Mesodermal cell (in vitro differentiated cells): ENCODE results near the gene NLRP3.
"Not testable (repeated sequence)": the region's sequence is repeated elsewhere in the genome, so short reads cannot be mapped to it uniquely, and the experiment has no call there.

Experiments used
- H3K27ac ChIP-seq: 2 replicates; pipeline ENCODE4 v1.7.0; 2013; ENCODE audit warnings: mild to moderate bottlenecking, low read depth, low read length, moderate library complexity; ENCODE audit not compliant: severe bottlenecking
- H3K36me3 ChIP-seq: 2 replicates; pipeline ENCODE4 v1.7.1; 2013; ENCODE audit warnings: mild to moderate bottlenecking, low read length, moderate library complexity; ENCODE audit not compliant: control insufficient read depth, insufficient read depth
- H3K4me1 ChIP-seq: one replicate; pipeline ENCODE4 v1.7.1; 2013; ENCODE audit warnings: mild to moderate bottlenecking, low read length; ENCODE audit not compliant: insufficient read depth, control insufficient read depth, poor library complexity, severe bottlenecking
- H3K4me3 ChIP-seq: 2 replicates; pipeline ENCODE4 v1.7.0; 2013; ENCODE audit warnings: low read length, control low read depth, mild to moderate bottlenecking; ENCODE audit not compliant: insufficient read depth, poor library complexity, severe bottlenecking; ENCODE audit errors: extremely low read depth
- H3K9me3 ChIP-seq: 2 replicates; pipeline ENCODE4 v1.7.1; 2013; ENCODE audit warnings: mild to moderate bottlenecking, low read length, moderate library complexity; ENCODE audit not compliant: control insufficient read depth
- WGBS, 2 experiments: methylation state at CpG; one replicate each; pipeline ENCODE4 v1.1.5; 2013; ENCODE audit warnings: missing lambda C conversion rate in 2 of 2; ENCODE audit not compliant: insufficient coverage in 2 of 2; 5-methylcytosine and 5-hydroxymethylcytosine counted together

NLRP3 gene

GRCh38 chr1:247453245-247453644 lies 37.3 kb downstream of the NLRP3 start:
- H3K9me3 ChIP-seq: no peaks in the 10 kb centered on the region
- H3K36me3 ChIP-seq: no peaks in the 10 kb centered on the region
- 22 to 50% methylated on average over 2 to 3 of the region's 4 CpGs for WGBS, 2 experiments
- no peak overlapping the region for H3K27ac ChIP-seq
- no peak overlapping the region for H3K4me3 ChIP-seq
- no peaks in the 10 kb centered on the region for H3K4me1 ChIP-seq

- Histone ChIP-seq H3K4me1 (no peaks in the 10 kb centered on the region), H3K36me3 (no peaks in the 10 kb centered on the region), H3K9me3 (no peaks in the 10 kb centered on the region), H3K4me3 (no peak overlapping the region), H3K27ac (no peak overlapping the region)
- 82 to 93% methylated on average over 8 to 11 of the region's 11 CpGs for WGBS, 2 experiments
Observed at GRCh38 chr1:247453997-247454396, 38.0 kb downstream of the NLRP3 start.

- Histone ChIP-seq H3K4me3 (no peak overlapping the region), H3K4me1 (no peaks in the 10 kb centered on the region), H3K36me3 (no peaks in the 10 kb centered on the region), H3K27ac (no peak overlapping the region), H3K9me3 (no peaks in the 10 kb centered on the region)
- WGBS, 2 experiments: no CpG with 5 or more reads among the region's 4 CpGs
Observed at GRCh38 chr1:247456021-247456420, 40.0 kb downstream of the NLRP3 start.

- WGBS, 2 experiments: 91 to 94% methylated on average over 13 to 15 of the region's 16 CpGs
- H3K9me3 ChIP-seq: no peaks in the 10 kb centered on the region
- no peaks in the 10 kb centered on the region for H3K36me3 ChIP-seq
- no peaks in the 10 kb centered on the region for H3K4me1 ChIP-seq
- no peak overlapping the region for H3K4me3 ChIP-seq
- no peak overlapping the region for H3K27ac ChIP-seq
Observed at GRCh38 chr1:247456914-247457639, 41.1 kb downstream of the NLRP3 start.

GRCh38 chr1:247459507-247459906 lies 43.5 kb downstream of the NLRP3 start:
- 76 to 84% methylated on average over 4 to 5 of the region's 7 CpGs for WGBS, 2 experiments
- Histone ChIP-seq H3K4me3 (no peak overlapping the region), H3K27ac (no peak overlapping the region), H3K4me1 (no peaks in the 10 kb centered on the region), H3K9me3 (peaks cover 7% of the 10 kb centered on the region), H3K36me3 (no peaks in the 10 kb centered on the region)

GRCh38 chr1:247465796-247466195 lies 49.8 kb downstream of the NLRP3 start:
- Histone ChIP-seq H3K9me3 (peaks cover 7% of the 10 kb centered on the region), H3K36me3 (no peaks in the 10 kb centered on the region), H3K27ac (no peak overlapping the region), H3K4me3 (no peak overlapping the region), H3K4me1 (no peaks in the 10 kb centered on the region)
- WGBS, 2 experiments: 72 to 94% methylated on average over 4 to 6 of the region's 6 CpGs

- H3K4me1 ChIP-seq: no peaks in the 10 kb centered on the region
- no peak overlapping the region for H3K4me3 ChIP-seq
- H3K27ac ChIP-seq: no peak overlapping the region
- no peaks in the 10 kb centered on the region for H3K36me3 ChIP-seq
- peaks cover 7% of the 10 kb centered on the region for H3K9me3 ChIP-seq
- WGBS, 2 experiments: no CpG with 5 or more reads among the region's 2 CpGs
Observed at GRCh38 chr1:247467129-247467528, 51.2 kb downstream of the NLRP3 start.

- Histone ChIP-seq H3K27ac (no peak overlapping the region), H3K4me3 (no peak overlapping the region), H3K36me3 (no peaks in the 10 kb centered on the region), H3K4me1 (no peaks in the 10 kb centered on the region), H3K9me3 (no peaks in the 10 kb centered on the region)
- WGBS, 2 experiments: 80 to 93% methylated on average over 1 to 3 of the region's 5 CpGs
Observed at GRCh38 chr1:247468481-247469140, 52.6 kb downstream of the NLRP3 start.

- no peaks in the 10 kb centered on the region for H3K9me3 ChIP-seq
- no peaks in the 10 kb centered on the region for H3K4me1 ChIP-seq
- no peaks in the 10 kb centered on the region for H3K36me3 ChIP-seq
- no peak overlapping the region for H3K27ac ChIP-seq
- 95% methylated on average over 5 of the region's 5 CpGs for WGBS, 2 experiments
- no peak overlapping the region for H3K4me3 ChIP-seq
Observed at GRCh38 chr1:247469141-247469535, 53.2 kb downstream of the NLRP3 start.

GRCh38 chr1:247470942-247471429 lies 55.0 kb downstream of the NLRP3 start:
- H3K9me3 ChIP-seq, H3K4me3 ChIP-seq, H3K36me3 ChIP-seq, H3K4me1 ChIP-seq, H3K27ac ChIP-seq: not testable (repeated sequence)
- WGBS, 2 experiments: 80 to 90% methylated on average over 7 to 11 of the region's 16 CpGs

GRCh38 chr1:247471445-247472016 lies 55.6 kb downstream of the NLRP3 start:
- WGBS, 2 experiments: 89% methylated on average over 7 to 10 of the region's 12 CpGs
- H3K4me3 ChIP-seq: no peak overlapping the region
- H3K4me1 ChIP-seq: no peaks in the 10 kb centered on the region
- no peaks in the 10 kb centered on the region for H3K9me3 ChIP-seq
- no peak overlapping the region for H3K27ac ChIP-seq
- H3K36me3 ChIP-seq: no peaks in the 10 kb centered on the region
